HepG2 (cell line): Measurements from ENCODE around the gene FDXR. TPM values are rescaled to one million over a fixed set of nuclear protein-coding genes. Genes with fewer than 3 reads are reported as not detected.

Experiments
- ATAC-seq: fragments of 200-7000 bp; cut with Tn5 transposase; 3 replicates; pipeline ENCODE4 v1.9.1; 2020; ENCODE audit warnings: mild to moderate bottlenecking, moderate library complexity
- BruUV-seq: library from RNA; stranded (reverse); fragments of 400-500 nt; replicated peaks from 2 replicates; lab custom pipeline; 2021; lab: Mats Ljungman, UMichigan
- CTCF ChIA-PET: fragments of 300-600 bp; formaldehyde crosslinking; extraction: SDS; loops from one replicate; lab custom pipeline; 2021; ENCODE audit warnings: low total read pairs, inconsistent platforms, low intra/inter-chr PET ratio; lab: Yijun Ruan, JAX
- POLR2A ChIA-PET: fragments of 350-600 bp; sonication (Branson Sonifier 250); formaldehyde crosslinking; loops from one replicate; lab custom pipeline; 2020; ENCODE audit warnings: antibody characterized with exemption, inconsistent platforms; lab: Yijun Ruan, JAX
- DNase-seq: peaks from one replicate; pipeline ENCODE4 v3.0.0-alpha.2; 2015; ENCODE audit warnings: low spot score
- FAIRE-seq: peaks from 3 replicates; lab custom pipeline; 2011; peaks lifted over from hg19 to GRCh38; lab: Jason Lieb, UNC
- H2AFZ ChIP-seq: one replicate; pipeline ENCODE4 v1.6.1; 2011; ENCODE audit warnings: low read length, inconsistent platforms
- H3K27ac ChIP-seq: fragments of 300-600 bp; 3 replicates; pipeline ENCODE4 v1.8.0; 2011; ENCODE audit warnings: mixed run types, mild to moderate bottlenecking, mixed read lengths, low read length, inconsistent platforms; ENCODE audit not compliant: insufficient read depth; ENCODE audit errors: extremely low read length
- H3K27me3 ChIP-seq, 2 experiments: fragments of 200-600 bp in 1 of 2; 2 replicates in 1 of 2; 3 replicates in 1 of 2; pipeline versions ENCODE4 v1.6.0 to v1.8.0; 2011; ENCODE audit warnings: low read length in 2 of 2, mild to moderate bottlenecking in 2 of 2, moderate library complexity in 2 of 2, inconsistent platforms in 1 of 2; ENCODE audit not compliant: insufficient read depth in 2 of 2, control insufficient read depth in 1 of 2
- H3K36me3 ChIP-seq, 2 experiments: fragments of 200-600 bp in 1 of 2; replicated peaks in 1 of 2; 2 replicates in 1 of 2; 3 replicates in 1 of 2; pipeline versions ENCODE4 v1.5.1 to v1.8.0; 2011; ENCODE audit warnings: low read length in 2 of 2, inconsistent platforms in 1 of 2; ENCODE audit not compliant: insufficient read depth in 2 of 2, control insufficient read depth in 1 of 2
- H3K4me1 ChIP-seq: 2 replicates; pipeline ENCODE4 v1.5.1; 2012; ENCODE audit warnings: low read length, inconsistent platforms; ENCODE audit not compliant: insufficient read depth
- H3K4me2 ChIP-seq: 2 replicates; pipeline ENCODE4 v1.6.0; 2011; ENCODE audit warnings: low read depth, low read length, inconsistent platforms
- H3K4me3 ChIP-seq, 3 experiments: fragments of 200-600 bp in 1 of 3; sonication (generic), shearing (Covaris generic) in 1 of 3; replicated peaks in 1 of 3; 2 replicates each; pipeline ENCODE4 v1.5.1; 2011 to 2016; ENCODE audit warnings: low read length in 3 of 3, inconsistent platforms in 2 of 3, low read depth in 2 of 3, mild to moderate bottlenecking in 2 of 3, control low read depth in 1 of 3, mixed read lengths in 1 of 3; ENCODE audit not compliant: insufficient read depth in 1 of 3
- H3K79me2 ChIP-seq: one replicate; pipeline ENCODE4 v1.6.1; 2011; ENCODE audit warnings: low read length, inconsistent platforms; ENCODE audit not compliant: insufficient read depth
- H3K9ac ChIP-seq: 2 replicates; pipeline ENCODE4 v1.6.0; 2011; ENCODE audit warnings: mild to moderate bottlenecking, low read depth, low read length, inconsistent platforms; ENCODE audit not compliant: insufficient read depth
- H3K9me3 ChIP-seq: 2 replicates; pipeline ENCODE4 v1.5.1; 2012; ENCODE audit warnings: mild to moderate bottlenecking, low read length
- H4K20me1 ChIP-seq: 2 replicates; pipeline ENCODE4 v1.6.0; 2011; ENCODE audit warnings: inconsistent platforms, mild to moderate bottlenecking, low read length, moderate library complexity; ENCODE audit not compliant: insufficient read depth
- MTA1 ChIP-seq: sonication (generic); formaldehyde crosslinking; IDR thresholded peaks from 2 replicates; pipeline ENCODE4 v1.4.0; 2020; ENCODE audit warnings: missing genetic modification reagents, mild to moderate bottlenecking, borderline replicate concordance
- RERE ChIP-seq: IDR thresholded peaks from 2 replicates; pipeline ENCODE4 v1.6.1; 2016; ENCODE audit warnings: low read depth, missing genetic modification reagents, missing compliant biosample characterization
- TBX2 ChIP-seq: sonication (generic); formaldehyde crosslinking; IDR thresholded peaks from 2 replicates; pipeline ENCODE4 v1.5.0; 2020; ENCODE audit warnings: missing genetic modification reagents, mild to moderate bottlenecking, borderline replicate concordance
- ZEB1 ChIP-seq: IDR thresholded peaks from 2 replicates; pipeline ENCODE4 v1.6.1; 2012; ENCODE audit warnings: mild to moderate bottlenecking, low read depth, inconsistent platforms; ENCODE audit not compliant: insufficient replicate concordance
- ZNF234 ChIP-seq: sonication (generic); formaldehyde crosslinking; conservative IDR thresholded peaks from 2 replicates; pipeline ENCODE4 v1.5.1; 2020; ENCODE audit warnings: mild to moderate bottlenecking, missing genetic modification reagents
- ZNF501 ChIP-seq: sonication (generic); formaldehyde crosslinking; IDR thresholded peaks from 2 replicates; pipeline ENCODE4 v1.5.1; 2020; ENCODE audit warnings: mild to moderate bottlenecking, moderate library complexity, missing genetic modification reagents
- ZNF598 ChIP-seq: sonication (generic); formaldehyde crosslinking; IDR thresholded peaks from 2 replicates; pipeline ENCODE4 v1.5.1; 2020; ENCODE audit warnings: mild to moderate bottlenecking, missing genetic modification reagents, borderline replicate concordance
- WGBS: methylation state at CpG from one replicate; pipeline ENCODE4 v1.1.6; 2017; ENCODE audit warnings: low lambda C conversion rate; 5-methylcytosine and 5-hydroxymethylcytosine counted together
- in situ Hi-C: cut with HindIII; loops from 2 replicates; pipeline ENCODE4 v1.10.0; 2017; ENCODE audit warnings: low pct_unique_long_range_greater_than_20kb; ENCODE audit not compliant: extremely low pct_ligation_motif_present
- intact Hi-C: fragments of 100-400 bp; cut with micrococcal nuclease; formaldehyde crosslinking; loops from one replicate; pipeline ENCODE4 v1.10.0; 2022; ENCODE audit not compliant: unreplicated experiment
- polyA plus RNA-seq, 8 experiments: library from polyadenylated mRNA; depleted of rRNA in 3 of 8; stranded (reverse) in 7 of 8; unstranded in 1 of 8; fragments of >200 nt; fragmentation: Illumina TruSeq in 4 of 8; extraction: Trizol in 4 of 8; gene quantifications; 2 replicates each; pipeline versions ENCODE4 v1.2.1 to v1.2.3, GENCODE V29; 2011 to 2016; ENCODE audit warnings: low read depth in 4 of 8, missing spikeins in 1 of 8, mixed read lengths in 1 of 8; ENCODE audit not compliant: insufficient read depth in 1 of 8
- total RNA-seq, 5 experiments: library from RNA; depleted of rRNA; stranded (reverse); fragments of >200 nt; fragmentation: Illumina TruSeq; extraction: Trizol; gene quantifications; 2 replicates each; pipeline ENCODE4 v1.2.3, GENCODE V29; 2016; ENCODE audit warnings: low read depth in 1 of 5

Gene FDXR
- total and polyA plus RNA-seq, 2 of the 13 experiments (the other 11 are each of a cell fraction or from before 2014, with no cell fraction given) = 23.4 to 116 TPM

DNA sequence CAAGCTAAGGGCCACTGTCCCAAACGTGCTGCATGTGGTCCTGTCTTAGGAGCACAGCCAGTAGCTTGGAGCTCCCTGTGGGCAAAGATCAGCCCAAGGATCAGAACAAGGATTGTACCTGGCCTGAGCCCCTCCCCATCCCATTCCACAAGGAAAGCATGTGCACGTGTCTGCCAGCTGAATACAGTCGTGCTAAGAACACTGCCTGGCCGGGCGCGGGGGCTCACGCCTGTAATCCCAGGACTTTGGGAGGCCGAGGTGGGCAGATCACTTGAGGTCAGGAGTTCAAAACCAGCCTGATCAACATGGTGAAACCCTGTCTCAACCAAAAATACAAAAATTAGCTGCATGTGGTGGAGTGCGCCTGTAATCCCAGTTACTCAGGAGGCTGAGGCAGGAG is 2.8 kb downstream of the FDXR start (continued):
- TF ChIP-seq ZNF598 = 0 out of 2 replicates have a peak, but pooled peaks have one; percentile 38

DNA sequence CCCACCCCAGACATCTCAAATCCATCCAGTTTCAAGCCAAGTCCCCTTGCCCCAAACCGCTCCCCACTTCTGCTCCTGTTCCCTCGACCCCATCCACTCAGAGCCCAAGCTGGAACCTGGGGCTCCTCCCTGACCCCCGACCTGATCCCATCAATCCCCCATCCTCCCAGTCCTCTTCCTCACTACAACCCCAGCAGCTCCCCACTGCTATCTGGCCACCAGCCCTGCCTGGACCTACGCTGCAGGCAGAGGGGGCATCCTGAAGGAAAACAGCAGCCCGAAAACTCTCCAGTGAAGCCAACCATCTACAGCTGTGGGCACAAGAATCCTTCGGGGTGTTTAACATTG is 3.9 kb downstream of the FDXR start:
- Histone ChIP-seq H3K27me3 (no peaks in the 10 kb centered on the region; a peak in 1 of 5 replicates), H3K9me3 (no peaks in the 10 kb centered on the region), H3K4me3 (no peak overlapping the region), H3K27ac (no peak overlapping the region), H3K4me1 (peaks cover 51% of the 10 kb centered on the region), H4K20me1 (no peaks in the 10 kb centered on the region), H3K4me2 (no peak overlapping the region), H2AFZ (no peak overlapping the region), H3K9ac (no peak overlapping the region), H3K36me3 (peaks cover 3 to 4% of the 10 kb centered on the region in 2 experiments; a peak in 2 of 5 replicates), H3K79me2 (peaks cover 11% of the 10 kb centered on the region)
- WGBS = 89% methylated on average over 6 of the region's 6 CpGs
- in situ Hi-C loops (no loop called here), intact Hi-C loops (loop anchor here (10.0 kb wide), 1 partner anchor 214 kb away; no protein-coding TSS in a partner anchor)
- no peak for DNase-seq
- POLR2A ChIA-PET = interaction anchor here (1.1 kb wide), 1 partner anchor 132 kb away, joined by 4 read pairs; the partner anchor contains the start of gene RAB37
- TF ChIP-seq ZNF234 (CRISPR knock-in tag) = no peak
- 0 out of 2 replicates have a peak, but pooled peaks have one; percentile 6 for TF ChIP-seq MTA1 (CRISPR knock-in tag)
- CTCF ChIA-PET = no interaction called here
- no TSS peak for BruUV-seq
- FAIRE-seq = no peak
- ATAC-seq = no peak

DNA sequence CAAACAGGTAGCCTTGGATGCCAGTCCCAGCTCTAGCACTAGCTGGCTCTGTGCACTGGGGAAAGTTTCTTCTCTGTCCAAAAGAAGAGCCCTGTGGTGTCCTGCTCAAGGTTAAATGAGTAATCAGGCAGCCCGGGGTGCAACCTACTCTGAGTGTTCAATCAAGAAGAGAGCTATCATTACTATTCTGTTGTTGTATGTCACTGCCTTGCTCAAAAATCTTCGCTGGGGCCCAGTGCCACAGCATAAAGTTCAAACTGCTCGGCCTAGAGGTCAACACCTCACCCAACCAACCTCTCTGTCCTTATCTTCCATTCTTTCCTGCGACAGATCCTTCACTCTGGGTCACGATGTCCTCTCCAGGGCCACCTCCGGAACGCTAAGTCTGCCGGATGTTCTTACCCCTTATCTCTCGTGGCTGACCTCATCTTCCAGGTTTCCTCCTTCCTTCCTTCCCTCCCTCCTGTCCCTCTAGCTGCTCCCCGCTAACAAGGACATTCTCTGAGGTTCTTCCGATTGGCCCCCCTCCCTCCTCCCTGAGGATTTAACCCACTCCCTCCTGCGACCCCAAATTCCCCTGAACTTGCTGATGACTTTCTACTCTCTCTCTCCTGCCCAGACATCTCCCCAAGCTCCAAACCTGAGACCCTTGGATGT is 4.4 kb downstream of the FDXR start:
- ATAC-seq (no peak), FAIRE-seq (no peak), DNase-seq (no peak)
- H3K27me3 ChIP-seq = no peaks in the 10 kb centered on the region; a peak in 1 of 5 replicates
- H3K36me3 ChIP-seq = peaks cover 4% of the 10 kb centered on the region in 2 experiments; a peak in 3 of 5 replicates
- H4K20me1 ChIP-seq = no peaks in the 10 kb centered on the region
- WGBS = 83% methylated on average over 12 of the region's 12 CpGs
- no peak overlapping the region for H3K4me3 ChIP-seq
- no peak overlapping the region for H3K9ac ChIP-seq
- CTCF ChIA-PET = no interaction called here
- no peak overlapping the region for H2AFZ ChIP-seq
- POLR2A ChIA-PET = interaction anchor here (1.1 kb wide), 1 partner anchor 132 kb away, joined by 4 read pairs; the partner anchor contains the start of gene RAB37
- no peak overlapping the region for H3K27ac ChIP-seq
- BruUV-seq = no TSS peak
- no peak overlapping the region for H3K4me2 ChIP-seq
- H3K9me3 ChIP-seq = no peaks in the 10 kb centered on the region
- H3K4me1 ChIP-seq = peaks cover 52% of the 10 kb centered on the region
- peaks cover 11% of the 10 kb centered on the region for H3K79me2 ChIP-seq
- intact Hi-C loops (loop anchor here (10.0 kb wide), 1 partner anchor 214 kb away; no protein-coding TSS in a partner anchor), in situ Hi-C loops (no loop called here)
- TF ChIP-seq ZEB1 = no peak
- TF ChIP-seq TBX2 (CRISPR knock-in tag) = 0 out of 2 replicates have a peak, but pooled peaks have one; percentile 21
- 0 out of 2 replicates have a peak, but pooled peaks have one; percentile 25 for TF ChIP-seq ZNF501 (CRISPR knock-in tag)
- TF ChIP-seq RERE (CRISPR knock-in tag) = no peak
